MM.1S (cell line): ENCODE results near the gene SFXN1.

Experiments
- DNase-seq: peaks from one replicate; pipeline ENCODE4 v3.0.0-alpha.2; 2015
- H2AFZ ChIP-seq: fragments of 300-600 bp; sonication (generic); 2 replicates; pipeline ENCODE4 v1.6.0; 2016; ENCODE audit warnings: antibody characterized with exemption, low read length
- H3F3A ChIP-seq: fragments of 300-600 bp; sonication (generic); 2 replicates; pipeline ENCODE4 v1.6.1; 2016; ENCODE audit warnings: mild to moderate bottlenecking, antibody characterized with exemption, low read length, moderate library complexity, mixed read lengths; ENCODE audit not compliant: insufficient read depth
- H3K27ac ChIP-seq: fragments of 300-600 bp; sonication (generic); 2 replicates; pipeline ENCODE4 v1.5.1; 2016; ENCODE audit warnings: mild to moderate bottlenecking, low read length
- H3K27me3 ChIP-seq: fragments of 300-600 bp; sonication (generic); replicated peaks from 2 replicates; pipeline ENCODE4 v1.6.0; 2016; ENCODE audit warnings: low read length; ENCODE audit not compliant: insufficient read depth
- H3K36me3 ChIP-seq: fragments of 300-600 bp; sonication (generic); replicated peaks from 2 replicates; pipeline ENCODE4 v1.6.1; 2016; ENCODE audit warnings: mild to moderate bottlenecking, low read length, mixed read lengths; ENCODE audit not compliant: insufficient read depth
- H3K4me1 ChIP-seq: fragments of 300-600 bp; sonication (generic); 2 replicates; pipeline ENCODE4 v1.6.1; 2016; ENCODE audit warnings: low read length, mixed read lengths
- H3K4me2 ChIP-seq: fragments of 300-600 bp; sonication (generic); 2 replicates; pipeline ENCODE4 v1.6.0; 2016; ENCODE audit warnings: low read depth, low read length
- H3K4me3 ChIP-seq: fragments of 300-600 bp; sonication (generic); 2 replicates; pipeline ENCODE4 v1.5.1; 2016; ENCODE audit warnings: low read length, mixed read lengths
- H3K79me2 ChIP-seq: fragments of 300-600 bp; sonication (generic); 2 replicates; pipeline ENCODE4 v1.6.1; 2016; ENCODE audit warnings: mixed run types, low read length, mixed read lengths
- H3K9ac ChIP-seq: fragments of 300-600 bp; sonication (generic); 2 replicates; pipeline ENCODE4 v1.6.1; 2016; ENCODE audit warnings: low read length, mixed read lengths
- H3K9me2 ChIP-seq: fragments of 300-600 bp; sonication (generic); replicated peaks from 2 replicates; pipeline ENCODE4 v1.6.1; 2016; ENCODE audit warnings: mild to moderate bottlenecking, low read length, mixed read lengths; ENCODE audit not compliant: insufficient read depth
- H3K9me3 ChIP-seq: fragments of 300-600 bp; sonication (generic); replicated peaks from 2 replicates; pipeline ENCODE4 v1.6.1; 2016; ENCODE audit warnings: mild to moderate bottlenecking, low read length, mixed read lengths; ENCODE audit not compliant: insufficient read depth
- H4K20me1 ChIP-seq: fragments of 300-600 bp; sonication (generic); 2 replicates; pipeline ENCODE4 v1.6.1; 2016; ENCODE audit warnings: mild to moderate bottlenecking, low read length, moderate library complexity, mixed read lengths; ENCODE audit not compliant: insufficient read depth
- CTCF ChIP-seq: fragments of 300-600 bp; sonication (generic); IDR thresholded peaks from 2 replicates; pipeline ENCODE4 v1.5.1; 2016; ENCODE audit warnings: antibody characterized with exemption, low read length, mixed read lengths
- EZH2 ChIP-seq: fragments of 300-600 bp; sonication (generic); optimal IDR thresholded peaks from 2 replicates; pipeline ENCODE3; 2017; ENCODE audit warnings: low read depth, mild to moderate bottlenecking, antibody characterized with exemption, low read length, mixed read lengths
- EZH2phosphoT487 ChIP-seq: fragments of 300-600 bp; sonication (generic); IDR thresholded peaks from 2 replicates; pipeline ENCODE4 v1.6.1; 2018; ENCODE audit warnings: antibody characterized with exemption, low read length

SFXN1 gene

GRCh38 chr5:175472378-175472777, 6.0 kb upstream of the SFXN1 start:
- no peak for TF ChIP-seq EZH2
- no peak for TF ChIP-seq CTCF
- TF ChIP-seq EZH2phosphoT487: no peak
- H3K79me2 ChIP-seq: no peaks in the 10 kb centered on the region
- H3K4me2 ChIP-seq: no peak overlapping the region
- H3F3A ChIP-seq: no peaks in the 10 kb centered on the region
- H2AFZ ChIP-seq: no peak overlapping the region
- DNase-seq: no peak
- H3K9me3 ChIP-seq: no peaks in the 10 kb centered on the region
- no peak overlapping the region for H3K4me3 ChIP-seq
- H3K27me3 ChIP-seq: peaks cover 10% of the 10 kb centered on the region; the same call in 1 of the 2 replicates
- no peak overlapping the region for H3K9ac ChIP-seq
- no peaks in the 10 kb centered on the region for H3K36me3 ChIP-seq
- H3K4me1 ChIP-seq: no peaks in the 10 kb centered on the region
- H4K20me1 ChIP-seq: no peaks in the 10 kb centered on the region
- H3K9me2 ChIP-seq: no peaks in the 10 kb centered on the region
- H3K27ac ChIP-seq: no peak overlapping the region

- H3K9ac ChIP-seq: no peak overlapping the region
- peaks cover 11% of the 10 kb centered on the region; the same call in 1 of the 2 replicates for H3K27me3 ChIP-seq
- H3K79me2 ChIP-seq: peaks cover 17% of the 10 kb centered on the region
- H3K9me2 ChIP-seq: no peaks in the 10 kb centered on the region
- no peak for DNase-seq
- TF ChIP-seq EZH2phosphoT487 (no peak), CTCF (no peak), EZH2 (no peak)
- H3K36me3 ChIP-seq: no peaks in the 10 kb centered on the region; the same call in 1 of the 2 replicates
- no peaks in the 10 kb centered on the region for H3K9me3 ChIP-seq
- no peak overlapping the region for H2AFZ ChIP-seq
- peaks cover 5% of the 10 kb centered on the region for H3K4me1 ChIP-seq
- no peaks in the 10 kb centered on the region for H3F3A ChIP-seq
- no peaks in the 10 kb centered on the region for H4K20me1 ChIP-seq
- no peak overlapping the region for H3K4me2 ChIP-seq
- H3K4me3 ChIP-seq: no peak overlapping the region
- H3K27ac ChIP-seq: no peak overlapping the region
Observed at GRCh38 chr5:175475248-175475647, 3.1 kb upstream of the SFXN1 start.

GRCh38 chr5:175477440-175477839, 920 bp upstream of the SFXN1 start:
- Histone ChIP-seq H3K27ac (no peak overlapping the region), H3K9ac (no peak overlapping the region), H3K9me2 (no peaks in the 10 kb centered on the region), H3F3A (no peaks in the 10 kb centered on the region), H3K27me3 (peaks cover 11% of the 10 kb centered on the region; the same call in 1 of the 2 replicates), H3K4me1 (peaks cover 10% of the 10 kb centered on the region), H2AFZ (no peak overlapping the region), H3K79me2 (peaks cover 39% of the 10 kb centered on the region), H4K20me1 (peaks cover 6% of the 10 kb centered on the region; the same call in 1 of the 2 replicates), H3K9me3 (no peaks in the 10 kb centered on the region), H3K4me3 (no peak overlapping the region), H3K4me2 (no peak overlapping the region), H3K36me3 (no peaks in the 10 kb centered on the region; the same call in 1 of the 2 replicates)
- no peak for DNase-seq
- TF ChIP-seq EZH2 (no peak), EZH2phosphoT487 (no peak), CTCF (no peak)
